Trophoblast cell (in vitro differentiated cells and primary cell): ENCODE results near the gene LTC4S.
A peak's percentile ranks its signal among the peaks of the same experiment; 100 is the strongest.

Source experiments
- DNase-seq, 2 donors: peaks; one replicate each; pipeline ENCODE4 v3.0.0-alpha.2; 2016
- H2AFZ ChIP-seq: 2 replicates; pipeline ENCODE4 v1.6.1; 2013; ENCODE audit warnings: low read length, moderate library complexity, mild to moderate bottlenecking; ENCODE audit not compliant: insufficient read depth, poor library complexity
- H2AK5ac ChIP-seq: 2 replicates; pipeline ENCODE4 v1.6.1; 2013; ENCODE audit warnings: mild to moderate bottlenecking, low read length
- H2BK120ac ChIP-seq: 2 replicates; pipeline ENCODE4 v1.6.1; 2013; ENCODE audit warnings: low read length, mild to moderate bottlenecking, moderate library complexity; ENCODE audit not compliant: insufficient read depth, poor library complexity
- H2BK12ac ChIP-seq: 2 replicates; pipeline ENCODE4 v1.6.1; 2013; ENCODE audit warnings: mild to moderate bottlenecking, low read length, moderate library complexity
- H2BK5ac ChIP-seq: 2 replicates; pipeline ENCODE4 v1.6.1; 2013; ENCODE audit warnings: low read length, low read depth, moderate library complexity, mild to moderate bottlenecking; ENCODE audit not compliant: poor library complexity
- H3K14ac ChIP-seq: 2 replicates; pipeline ENCODE4 v1.6.1; 2013; ENCODE audit warnings: mild to moderate bottlenecking, low read length
- H3K18ac ChIP-seq: 2 replicates; pipeline ENCODE4 v1.6.1; 2013; ENCODE audit warnings: mild to moderate bottlenecking, low read length
- H3K23ac ChIP-seq: 2 replicates; pipeline ENCODE4 v1.6.1; 2013; ENCODE audit warnings: low read length
- H3K27ac ChIP-seq: 2 replicates; pipeline ENCODE4 v1.5.1; 2013; ENCODE audit warnings: low read depth, mild to moderate bottlenecking, inconsistent platforms, low read length, moderate library complexity
- H3K27me3 ChIP-seq: 2 replicates; pipeline ENCODE4 v1.6.1; 2013; ENCODE audit warnings: inconsistent platforms, mild to moderate bottlenecking, low read length, moderate library complexity; ENCODE audit not compliant: insufficient read depth
- H3K36me3 ChIP-seq, 2 experiments: 1 replicate in 1 of 2; 2 replicates in 1 of 2; pipeline ENCODE4 v1.6.1; 2013; ENCODE audit warnings: low read length in 2 of 2, mild to moderate bottlenecking in 2 of 2, moderate library complexity in 1 of 2; ENCODE audit not compliant: insufficient read depth in 2 of 2, control insufficient read depth in 1 of 2
- H3K4ac ChIP-seq: 2 replicates; pipeline ENCODE4 v1.6.1; 2013; ENCODE audit warnings: low read depth, mild to moderate bottlenecking, low read length, moderate library complexity
- H3K4me1 ChIP-seq, 2 experiments: 1 replicate in 1 of 2; 2 replicates in 1 of 2; pipeline ENCODE4 v1.6.1; 2013; ENCODE audit warnings: low read length in 2 of 2, mild to moderate bottlenecking in 2 of 2, moderate library complexity in 1 of 2; ENCODE audit not compliant: insufficient read depth in 2 of 2, control insufficient read depth in 1 of 2
- H3K4me2 ChIP-seq: 2 replicates; pipeline ENCODE4 v1.6.1; 2013; ENCODE audit warnings: inconsistent platforms, mild to moderate bottlenecking, low read length, moderate library complexity
- H3K4me3 ChIP-seq: 2 replicates; pipeline ENCODE4 v1.5.1; 2013; ENCODE audit warnings: mild to moderate bottlenecking, low read depth, low read length, inconsistent platforms
- H3K79me1 ChIP-seq: one replicate; pipeline ENCODE4 v1.6.1; 2013; ENCODE audit warnings: low read length
- H3K79me2 ChIP-seq: 2 replicates; pipeline ENCODE4 v1.6.1; 2013; ENCODE audit warnings: low read length, mild to moderate bottlenecking; ENCODE audit not compliant: control insufficient read depth, insufficient read depth, poor library complexity
- H3K9ac ChIP-seq: 2 replicates; pipeline ENCODE4 v1.6.1; 2013; ENCODE audit warnings: mild to moderate bottlenecking, low read length
- H3K9me3 ChIP-seq: 2 replicates; pipeline ENCODE4 v1.6.1; 2013; ENCODE audit warnings: low read depth, mild to moderate bottlenecking, control low read depth, inconsistent platforms, low read length; ENCODE audit not compliant: insufficient read depth
- H4K12ac ChIP-seq: 2 replicates; pipeline ENCODE4 v1.6.1; 2013; ENCODE audit warnings: low read depth, mild to moderate bottlenecking, low read length, moderate library complexity
- H4K8ac ChIP-seq: 2 replicates; pipeline ENCODE4 v1.6.1; 2013; ENCODE audit warnings: low read depth, mild to moderate bottlenecking, low read length, moderate library complexity
- H4K91ac ChIP-seq: one replicate; pipeline ENCODE4 v1.6.1; 2013; ENCODE audit warnings: low read depth, mild to moderate bottlenecking, low read length, moderate library complexity
- WGBS: extraction: QIAGEN DNeasy Blood & Tissue Kit; methylation state at CpG from one replicate; pipeline ENCODE4 v1.1.7; 2013; ENCODE audit warnings: missing lambda C conversion rate; ENCODE audit not compliant: insufficient read length, insufficient coverage; ENCODE audit errors: extremely low coverage; 5-methylcytosine and 5-hydroxymethylcytosine counted together

LTC4S gene

GRCh38 chr5:179801304-179802206, 7.8 kb downstream of the LTC4S start:
- H2AK5ac ChIP-seq = no peak overlapping the region
- H3K9me3 ChIP-seq = no peaks in the 10 kb centered on the region
- H3K4ac ChIP-seq = no peak overlapping the region
- H3K4me2 ChIP-seq = no peak overlapping the region
- H3K23ac ChIP-seq = no peak overlapping the region
- no CpG with 5 or more reads among the region's 67 CpGs for WGBS
- H4K91ac ChIP-seq = no peak overlapping the region
- no peak overlapping the region for H3K18ac ChIP-seq
- no peak overlapping the region for H3K4me3 ChIP-seq
- peaks cover 17% of the 10 kb centered on the region for H3K79me2 ChIP-seq
- no peak overlapping the region for H2AFZ ChIP-seq
- DNase-seq = peak; percentile 74 to 87
- H4K12ac ChIP-seq = no peak overlapping the region
- no peak overlapping the region for H3K27ac ChIP-seq
- no peak overlapping the region for H3K9ac ChIP-seq
- peaks cover 63% of the 10 kb centered on the region in 2 experiments for H3K36me3 ChIP-seq
- H2BK12ac ChIP-seq = no peak overlapping the region
- peaks cover 9% of the 10 kb centered on the region for H3K79me1 ChIP-seq
- H2BK5ac ChIP-seq = no peak overlapping the region
- H4K8ac ChIP-seq = no peak overlapping the region
- no peak overlapping the region for H2BK120ac ChIP-seq
- H3K27me3 ChIP-seq = no peaks in the 10 kb centered on the region
- H3K14ac ChIP-seq = no peak overlapping the region
- peaks cover 13 to 18% of the 10 kb centered on the region in 2 experiments for H3K4me1 ChIP-seq

GRCh38 chr5:179802207-179802883, 8.6 kb downstream of the LTC4S start:
- H3K36me3 ChIP-seq = peaks cover 56 to 59% of the 10 kb centered on the region in 2 experiments
- no peak overlapping the region for H2BK120ac ChIP-seq
- WGBS = no CpG with 5 or more reads among the region's 19 CpGs
- no peak overlapping the region for H3K4me2 ChIP-seq
- H3K23ac ChIP-seq = no peak overlapping the region
- H3K4me3 ChIP-seq = no peak overlapping the region
- DNase-seq = no peak
- H3K9me3 ChIP-seq = no peaks in the 10 kb centered on the region
- no peak overlapping the region for H3K14ac ChIP-seq
- H2AK5ac ChIP-seq = no peak overlapping the region
- H3K79me2 ChIP-seq = peaks cover 19% of the 10 kb centered on the region
- no peak overlapping the region for H4K12ac ChIP-seq
- H4K8ac ChIP-seq = no peak overlapping the region
- no peak overlapping the region for H3K4ac ChIP-seq
- H4K91ac ChIP-seq = no peak overlapping the region
- H3K9ac ChIP-seq = no peak overlapping the region
- peaks cover 13% of the 10 kb centered on the region for H3K79me1 ChIP-seq
- no peak overlapping the region for H2BK5ac ChIP-seq
- H3K4me1 ChIP-seq = peaks cover 13 to 14% of the 10 kb centered on the region in 2 experiments
- H2AFZ ChIP-seq = no peak overlapping the region
- H2BK12ac ChIP-seq = no peak overlapping the region
- H3K27me3 ChIP-seq = no peaks in the 10 kb centered on the region
- no peak overlapping the region for H3K18ac ChIP-seq
- no peak overlapping the region for H3K27ac ChIP-seq

GRCh38 chr5:179802950-179803562, 9.3 kb downstream of the LTC4S start:
- no peak overlapping the region for H3K9ac ChIP-seq
- no peak overlapping the region for H2AK5ac ChIP-seq
- H3K4me3 ChIP-seq = no peak overlapping the region

DNA sequence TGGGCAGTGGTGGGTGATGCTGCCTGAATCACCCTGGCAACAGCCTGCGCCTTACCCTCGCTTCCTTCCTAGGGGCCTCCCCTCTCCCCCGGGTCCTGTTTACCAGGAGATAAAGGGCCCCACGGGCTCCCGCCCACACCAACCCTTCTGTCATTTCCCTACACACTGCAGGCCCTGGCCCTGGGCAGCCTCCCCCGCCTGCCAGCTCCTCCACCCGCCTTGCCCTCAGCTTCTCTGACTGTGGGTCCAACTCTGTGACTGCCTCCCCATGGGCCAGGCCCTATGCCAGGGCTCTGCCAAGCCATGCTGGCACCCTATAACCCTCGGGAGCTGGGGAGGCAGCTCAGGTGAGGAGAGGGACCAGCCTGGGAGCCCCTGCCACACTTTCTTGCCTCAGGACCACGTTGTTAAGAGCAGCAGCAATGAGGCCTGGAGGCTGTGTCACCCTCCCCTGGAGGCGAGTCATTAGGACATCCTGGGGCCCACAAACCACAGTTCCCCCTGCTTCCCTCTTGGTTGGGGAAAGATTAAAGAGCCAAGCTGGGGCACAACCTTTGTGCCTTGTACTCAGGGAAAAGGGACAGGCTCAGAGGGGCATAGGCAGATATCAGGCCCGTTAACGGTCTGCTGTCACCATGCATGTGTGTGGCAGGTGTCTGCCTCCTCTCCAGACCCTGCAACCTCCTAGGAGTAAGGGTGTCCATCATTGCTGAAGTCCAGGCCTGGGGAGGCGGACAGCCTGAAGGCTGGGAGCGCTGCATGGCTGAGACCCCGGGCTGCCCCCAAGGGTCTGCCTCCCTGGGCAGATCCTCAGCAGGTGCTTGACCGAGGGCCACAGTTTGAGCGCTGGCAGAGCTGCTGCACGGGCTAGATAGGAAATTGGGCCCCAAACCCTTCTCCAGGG, 10.1 kb downstream of the LTC4S start:
- Histone ChIP-seq H3K79me2 (peaks cover 19% of the 10 kb centered on the region), H2AFZ (no peak overlapping the region), H4K8ac (no peak overlapping the region), H3K36me3 (peaks cover 41 to 43% of the 10 kb centered on the region in 2 experiments), H3K79me1 (peaks cover 15% of the 10 kb centered on the region), H2BK12ac (no peak overlapping the region), H3K4me1 (peaks cover 13 to 19% of the 10 kb centered on the region in 2 experiments), H3K27ac (no peak overlapping the region), H2BK5ac (no peak overlapping the region), H3K23ac (no peak overlapping the region), H3K18ac (no peak overlapping the region), H3K14ac (no peak overlapping the region), H3K4me2 (no peak overlapping the region), H4K91ac (no peak overlapping the region), H3K9me3 (no peaks in the 10 kb centered on the region), H2BK120ac (no peak overlapping the region), H3K4me3 (no peak overlapping the region), H4K12ac (no peak overlapping the region), H3K27me3 (no peaks in the 10 kb centered on the region), H2AK5ac (no peak overlapping the region), H3K4ac (peak overlapping the region; percentile 16), H3K9ac (no peak overlapping the region)
- no CpG with 5 or more reads among the region's 18 CpGs for WGBS
- no peak for DNase-seq

More at GRCh38 chr5:179802950-179803562, 9.3 kb downstream of the LTC4S start:
- no peak overlapping the region for H4K12ac ChIP-seq
- H3K23ac ChIP-seq = no peak overlapping the region
- WGBS = no CpG with 5 or more reads among the region's 11 CpGs
- H3K36me3 ChIP-seq = peaks cover 49 to 52% of the 10 kb centered on the region in 2 experiments
- peaks cover 15% of the 10 kb centered on the region for H3K79me1 ChIP-seq
- H4K91ac ChIP-seq = no peak overlapping the region
- H3K4me1 ChIP-seq = peaks cover 13 to 18% of the 10 kb centered on the region in 2 experiments
- H2BK12ac ChIP-seq = no peak overlapping the region
- peaks cover 19% of the 10 kb centered on the region for H3K79me2 ChIP-seq
- H3K27me3 ChIP-seq = no peaks in the 10 kb centered on the region
- H2BK5ac ChIP-seq = no peak overlapping the region
- no peak for DNase-seq
- no peak overlapping the region for H2BK120ac ChIP-seq
- no peak overlapping the region for H3K14ac ChIP-seq
- no peak overlapping the region for H3K4me2 ChIP-seq
- H3K27ac ChIP-seq = no peak overlapping the region
- no peak overlapping the region for H3K4ac ChIP-seq
- H4K8ac ChIP-seq = no peak overlapping the region
- H2AFZ ChIP-seq = no peak overlapping the region
- H3K9me3 ChIP-seq = no peaks in the 10 kb centered on the region
- no peak overlapping the region for H3K18ac ChIP-seq
